Upper lobe of left lung (tissue), 4 donors: ENCODE results near the gene STON2.

Experiments
- POLR2A ChIP-seq, 4 donors: fragments of 450-650 bp; IDR thresholded peaks; one replicate each; pipeline ENCODE4 v1.5.1; 2016 to 2017; ENCODE audit warnings: antibody characterized with exemption in 4 of 4, mild to moderate bottlenecking in 2 of 4
- POLR2AphosphoS5 ChIP-seq, 2 donors: sonication (generic); formaldehyde crosslinking; IDR thresholded peaks; one replicate each; pipeline ENCODE4 v1.5.1; 2017; ENCODE audit warnings: antibody characterized with exemption in 2 of 2

GRCh38 chr14:81434230-81434629 lies 34.1 kb upstream of the STON2 start:
- no peak for TF ChIP-seq POLR2AphosphoS5 (IDR thresholded peaks at IDR 0.05)
- no peak for TF ChIP-seq POLR2A (IDR thresholded peaks at IDR 0.05)
